Esophagus (tissue), 2 donors: ENCODE measurements around the gene NUB1. TPM values are rescaled to one million over a fixed set of nuclear protein-coding genes. Genes with fewer than 3 reads are reported as not detected.

Experiments
- H3K27ac ChIP-seq, 2 donors: one replicate each; pipeline ENCODE4 v1.5.1; 2013; ENCODE audit warnings: low read depth in 2 of 2, mild to moderate bottlenecking in 2 of 2, inconsistent platforms in 1 of 2, low read length in 1 of 2, moderate library complexity in 1 of 2
- H3K27me3 ChIP-seq, 2 donors: one replicate each; pipeline ENCODE4 v1.6.1; 2013; ENCODE audit warnings: low read length in 2 of 2, control low read depth in 1 of 2, mild to moderate bottlenecking in 1 of 2; ENCODE audit not compliant: insufficient read depth in 2 of 2, control insufficient read depth in 1 of 2
- H3K36me3 ChIP-seq, 2 donors: one replicate each; pipeline ENCODE4 v1.6.1; 2013; ENCODE audit warnings: low read length in 1 of 2; ENCODE audit not compliant: control insufficient read depth in 2 of 2, insufficient read depth in 2 of 2
- H3K4me1 ChIP-seq, 2 donors: one replicate each; pipeline ENCODE4 v1.6.1; 2013; ENCODE audit warnings: low read length in 1 of 2; ENCODE audit not compliant: control insufficient read depth in 2 of 2, insufficient read depth in 2 of 2
- H3K4me3 ChIP-seq, 2 donors: one replicate each; pipeline ENCODE4 v1.5.1; 2013; ENCODE audit warnings: low read length in 2 of 2, mild to moderate bottlenecking in 2 of 2, low read depth in 1 of 2, moderate library complexity in 1 of 2
- H3K9me3 ChIP-seq, 2 donors: one replicate each; pipeline ENCODE4 v1.6.1; 2013; ENCODE audit warnings: mild to moderate bottlenecking in 2 of 2, low read depth in 1 of 2, low read length in 1 of 2, moderate library complexity in 1 of 2; ENCODE audit not compliant: control insufficient read depth in 2 of 2, insufficient read depth in 1 of 2
- WGBS, 2 donors: extraction: QIAGEN DNeasy Blood & Tissue Kit; methylation state at CpG; one replicate each; pipeline ENCODE4 v1.1.7; 2013; 5-methylcytosine and 5-hydroxymethylcytosine counted together
- polyA plus RNA-seq, 2 donors: library from polyadenylated mRNA; stranded (reverse); fragments of 200-250 nt; gene quantifications; one replicate each; pipeline ENCODE4 v1.2.3, GENCODE V29; 2013
- donor health status: healthy with polysubstance abuse.
- donor health status: Bipolar disorder and iron deficiency.

NUB1 gene
- polyA plus RNA-seq, 2 donors = 12.1 to 15.5 TPM

DNA sequence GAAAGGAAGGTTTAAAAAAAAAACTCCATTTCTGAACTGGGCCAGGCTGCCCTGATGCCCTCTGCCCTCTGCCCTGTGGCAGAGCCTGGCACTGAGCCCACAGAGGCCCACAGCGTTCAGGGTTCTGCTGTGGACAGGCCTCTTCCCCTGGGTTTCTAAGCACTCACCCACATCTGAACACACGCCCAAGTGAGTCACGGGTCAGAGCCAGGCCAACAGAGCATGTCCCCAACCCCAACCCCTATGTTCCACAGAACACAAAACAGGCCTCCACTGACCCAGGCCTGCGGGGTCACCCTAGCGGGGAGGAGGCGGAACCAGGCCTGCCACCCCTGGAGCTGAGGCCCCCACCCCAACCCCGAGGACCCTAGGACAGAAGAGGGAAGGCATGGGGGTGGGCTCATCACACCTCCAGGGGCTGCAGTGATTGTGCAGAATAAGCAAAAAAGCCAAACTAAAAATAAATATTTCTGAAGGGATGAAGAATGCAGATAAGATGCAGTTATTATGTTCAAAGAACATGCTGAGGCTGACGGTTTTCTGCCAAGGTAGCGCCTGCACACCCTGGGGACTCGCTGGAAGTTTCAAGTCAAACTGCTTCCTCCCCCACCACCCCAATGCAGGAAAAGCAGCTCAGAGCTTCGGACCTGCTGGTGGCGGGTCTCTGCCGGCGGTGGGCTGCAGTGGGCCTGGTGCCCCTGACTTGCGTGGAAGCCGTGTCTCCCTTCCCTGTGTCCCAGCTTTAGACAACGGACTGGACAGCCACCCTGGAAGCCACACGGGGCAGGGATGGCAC is 62.8 kb downstream of the NUB1 start:
- Histone ChIP-seq H3K27ac (no peak overlapping the region), H3K36me3 (no peaks in the 10 kb centered on the region), H3K9me3 (peaks cover 0 to 3% of the 10 kb centered on the region in 2 donors), H3K4me1 (peaks cover 0 to 2% of the 10 kb centered on the region in 2 donors), H3K4me3 (no peak overlapping the region), H3K27me3 (peaks cover 0 to 5% of the 10 kb centered on the region in 2 donors)
- WGBS, 2 donors = 72 to 75% methylated on average over 18 of the region's 18 CpGs

DNA sequence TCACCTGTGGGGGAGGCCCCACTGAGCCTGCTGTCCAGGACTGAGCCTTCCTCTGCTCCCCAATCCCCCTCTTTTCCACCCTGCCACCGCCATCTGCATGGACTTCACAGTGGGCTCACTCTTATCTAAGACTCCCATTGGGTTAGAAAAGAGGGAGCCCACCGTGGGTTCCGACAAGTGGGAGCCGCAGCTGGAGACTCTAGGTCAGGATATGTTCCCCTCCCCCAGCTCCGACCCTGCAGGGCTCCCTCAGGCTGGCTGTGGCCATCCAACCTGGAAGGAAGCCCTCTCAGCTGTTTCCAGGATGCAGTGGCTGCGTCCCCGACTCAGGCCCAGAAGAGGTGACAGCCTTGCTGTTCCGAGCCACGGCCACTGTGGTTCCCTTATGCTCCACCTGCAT is 63.4 kb downstream of the NUB1 start:
- H3K4me3 ChIP-seq = no peak overlapping the region
- H3K27ac ChIP-seq = no peak overlapping the region
- peaks cover 0 to 11% of the 10 kb centered on the region in 2 donors for H3K27me3 ChIP-seq
- H3K9me3 ChIP-seq = peaks cover 0 to 3% of the 10 kb centered on the region in 2 donors
- H3K36me3 ChIP-seq = no peaks in the 10 kb centered on the region
- peaks cover 2 to 6% of the 10 kb centered on the region in 2 donors for H3K4me1 ChIP-seq
- WGBS, 2 donors = 83 to 85% methylated on average over 9 of the region's 9 CpGs

DNA sequence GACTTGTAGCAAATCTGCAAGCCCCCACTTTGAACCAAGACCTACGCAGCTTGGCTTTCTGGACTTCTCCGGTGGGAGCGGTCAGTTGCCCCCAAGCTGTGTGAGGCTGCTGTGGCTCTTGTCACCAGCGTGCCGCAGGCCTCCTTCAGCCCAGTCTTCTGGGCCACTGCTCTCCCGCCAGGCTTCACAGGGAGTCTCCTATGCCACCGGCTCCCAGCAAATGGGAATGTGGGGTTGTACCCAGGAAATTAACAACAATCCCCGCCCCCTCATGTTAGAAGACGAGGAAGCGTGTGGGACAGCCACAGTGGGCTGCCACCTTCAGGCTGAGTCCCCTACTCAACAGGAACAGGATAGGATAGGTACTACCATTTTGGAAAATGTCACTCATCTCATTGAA is 64.0 kb downstream of the NUB1 start:
- H3K36me3 ChIP-seq = no peaks in the 10 kb centered on the region
- 87 to 97% methylated on average over 10 of the region's 10 CpGs for WGBS, 2 donors
- no peak overlapping the region for H3K27ac ChIP-seq
- no peak overlapping the region for H3K4me3 ChIP-seq
- peaks cover 0 to 3% of the 10 kb centered on the region in 2 donors for H3K9me3 ChIP-seq
- peaks cover 0 to 16% of the 10 kb centered on the region in 2 donors for H3K27me3 ChIP-seq
- H3K4me1 ChIP-seq = peaks cover 2 to 8% of the 10 kb centered on the region in 2 donors

DNA sequence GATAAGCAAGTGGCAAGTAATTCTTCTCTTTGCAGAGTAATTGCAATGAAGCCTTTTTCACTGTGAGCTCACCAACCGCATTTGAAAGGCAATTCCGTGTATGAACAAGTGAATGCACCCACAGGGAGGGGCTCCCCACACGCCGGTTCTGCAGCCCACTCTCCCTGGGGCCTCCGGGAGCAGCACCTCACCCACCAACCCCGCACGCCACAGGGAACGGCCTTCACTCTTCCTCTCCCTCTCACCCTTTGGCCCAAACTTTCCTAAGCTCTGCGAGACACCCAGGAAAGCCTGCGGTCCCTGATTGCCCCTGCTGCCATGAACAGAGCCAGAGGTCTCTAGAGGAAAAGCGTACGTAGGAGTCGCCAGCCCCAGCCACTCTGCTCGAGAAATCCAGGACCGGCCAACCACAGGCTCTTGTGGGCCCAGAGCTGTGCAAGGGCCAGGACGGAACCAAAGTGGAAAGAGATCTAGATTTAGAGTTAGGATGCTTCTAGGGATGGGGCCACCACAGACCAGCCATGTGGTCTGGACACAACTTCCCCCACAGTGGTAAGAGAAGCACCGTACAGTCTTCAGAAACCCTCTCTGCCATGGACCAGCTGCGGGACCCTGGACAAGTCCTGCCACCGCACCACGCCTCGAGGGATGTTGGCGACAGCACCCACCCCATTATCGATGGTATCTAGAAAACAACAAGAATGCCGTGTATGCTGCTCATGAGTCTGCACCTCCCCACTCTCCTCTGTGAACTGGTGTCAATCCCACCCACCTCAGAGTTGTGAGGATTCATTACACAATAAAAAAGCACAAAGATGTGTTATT is 64.7 kb downstream of the NUB1 start:
- Histone ChIP-seq H3K27ac (no peak overlapping the region), H3K27me3 (peaks cover 6 to 22% of the 10 kb centered on the region in 2 donors), H3K9me3 (peaks cover 0 to 3% of the 10 kb centered on the region in 2 donors), H3K4me1 (peaks cover 2 to 8% of the 10 kb centered on the region in 2 donors), H3K36me3 (no peaks in the 10 kb centered on the region), H3K4me3 (no peak overlapping the region)
- WGBS, 2 donors = 89 to 91% methylated on average over 24 of the region's 24 CpGs

DNA sequence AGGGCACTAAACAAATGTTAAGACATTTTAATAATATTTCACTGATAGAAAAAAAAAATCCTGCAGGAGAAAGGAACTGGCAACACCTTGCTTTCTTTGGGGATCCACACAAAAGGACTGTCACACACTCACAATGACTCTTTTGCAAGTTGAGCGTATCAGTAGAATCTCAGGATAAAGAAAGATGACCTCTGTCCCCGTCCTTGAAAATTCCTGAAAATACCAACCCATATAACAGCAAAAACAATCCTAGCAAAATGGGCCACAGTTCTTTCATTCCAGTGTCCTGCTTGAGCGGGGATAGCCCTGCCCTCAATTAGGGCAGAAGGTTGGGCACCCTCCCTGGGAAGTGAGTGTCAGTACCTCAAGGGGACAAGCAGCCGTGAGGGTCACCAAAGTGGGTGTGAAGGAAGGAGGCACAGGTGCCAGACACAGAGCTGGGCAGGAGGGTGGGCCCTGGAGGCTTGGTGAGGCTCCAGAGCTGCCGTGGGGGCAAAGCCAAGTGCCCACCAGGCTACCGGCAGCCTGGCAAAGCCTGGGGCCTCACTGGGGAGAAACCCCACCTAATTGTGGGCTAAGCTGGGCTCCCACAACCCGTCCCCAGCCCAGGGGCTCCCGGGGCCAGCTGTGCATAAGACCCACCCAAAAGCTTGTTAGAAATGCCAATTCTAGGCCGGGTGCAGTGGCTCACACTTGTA is 65.4 kb downstream of the NUB1 start:
- Histone ChIP-seq H3K4me3 (no peak overlapping the region), H3K27me3 (peaks cover 7 to 22% of the 10 kb centered on the region in 2 donors), H3K27ac (no peak overlapping the region), H3K4me1 (peaks cover 2 to 8% of the 10 kb centered on the region in 2 donors), H3K9me3 (peaks cover 0 to 3% of the 10 kb centered on the region in 2 donors), H3K36me3 (no peaks in the 10 kb centered on the region)
- WGBS, 2 donors = 88 to 92% methylated on average over 8 to 9 of the region's 9 CpGs

DNA sequence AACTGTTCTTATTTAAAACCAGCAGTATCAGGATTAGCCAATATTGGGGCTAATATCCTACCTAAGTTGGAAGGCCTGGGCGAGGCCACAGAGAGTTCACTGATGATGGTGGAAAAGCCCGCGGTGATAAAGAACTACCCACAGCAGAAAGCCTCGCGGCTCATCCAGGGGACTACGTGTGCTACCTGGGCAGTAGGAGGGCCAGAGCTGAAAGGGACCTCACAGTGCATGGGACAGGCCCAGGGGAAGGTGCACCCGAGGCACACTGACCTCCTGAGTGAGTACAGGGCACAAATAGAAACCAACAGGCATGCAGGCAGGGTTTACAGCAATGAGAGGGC is 66.9 kb downstream of the NUB1 start:
- H3K27ac ChIP-seq = no peak overlapping the region
- peaks cover 2 to 8% of the 10 kb centered on the region in 2 donors for H3K4me1 ChIP-seq
- H3K9me3 ChIP-seq = peaks cover 0 to 3% of the 10 kb centered on the region in 2 donors
- 77 to 87% methylated on average over 7 of the region's 7 CpGs for WGBS, 2 donors
- H3K27me3 ChIP-seq = peaks cover 7 to 22% of the 10 kb centered on the region in 2 donors
- H3K36me3 ChIP-seq = no peaks in the 10 kb centered on the region
- H3K4me3 ChIP-seq = no peak overlapping the region

DNA sequence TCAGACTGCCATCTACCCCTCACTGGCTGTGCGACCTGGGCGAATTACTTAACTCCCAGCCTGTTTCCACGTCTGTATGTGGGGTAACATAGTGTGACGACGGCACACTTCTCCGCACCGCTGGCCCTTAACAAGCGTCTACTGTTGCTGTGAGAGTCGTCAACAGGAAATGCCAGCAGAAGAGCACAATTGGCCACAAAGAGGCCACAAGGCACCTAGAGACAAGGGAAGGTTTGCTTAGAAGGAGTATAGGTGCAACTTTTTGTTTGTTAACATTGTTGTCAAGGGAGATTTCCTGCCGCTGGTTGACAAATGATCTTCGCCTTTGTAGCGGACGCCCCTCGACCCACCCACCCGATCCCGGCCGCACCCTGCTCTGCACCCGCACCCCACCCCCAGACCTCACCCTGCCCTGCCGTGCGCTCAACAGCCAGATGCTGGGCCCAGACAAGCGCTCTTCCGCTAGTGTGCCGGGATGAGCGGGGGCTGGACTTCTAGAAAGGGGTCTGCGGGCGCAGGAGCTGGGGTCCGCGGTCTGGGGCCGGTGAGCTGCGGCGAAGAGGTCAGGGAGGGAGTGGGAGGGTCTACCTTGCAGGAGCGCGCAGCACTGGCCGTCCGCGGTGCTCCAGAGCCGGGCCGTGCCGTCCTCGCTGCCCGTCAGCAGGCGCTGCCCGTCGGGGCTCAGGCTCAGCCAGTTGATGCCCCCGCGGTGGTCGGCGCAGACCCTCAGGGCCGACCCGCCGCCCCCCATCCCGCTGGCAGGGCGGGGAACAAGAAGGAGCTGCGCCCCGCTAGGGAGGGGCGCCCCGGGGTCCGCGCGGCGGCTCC is 67.4 kb downstream of the NUB1 start:
- WGBS, 2 donors = 12 to 13% methylated on average over 44 to 61 of the region's 61 CpGs
- H3K9me3 ChIP-seq = peaks cover 0 to 3% of the 10 kb centered on the region in 2 donors
- H3K36me3 ChIP-seq = no peaks in the 10 kb centered on the region
- peaks cover 7 to 22% of the 10 kb centered on the region in 2 donors for H3K27me3 ChIP-seq
- peaks cover 2 to 8% of the 10 kb centered on the region in 2 donors for H3K4me1 ChIP-seq
- H3K27ac ChIP-seq = peak overlapping the region; percentile 42 to 43
- peak overlapping the region; percentile 29 to 46 for H3K4me3 ChIP-seq

DNA sequence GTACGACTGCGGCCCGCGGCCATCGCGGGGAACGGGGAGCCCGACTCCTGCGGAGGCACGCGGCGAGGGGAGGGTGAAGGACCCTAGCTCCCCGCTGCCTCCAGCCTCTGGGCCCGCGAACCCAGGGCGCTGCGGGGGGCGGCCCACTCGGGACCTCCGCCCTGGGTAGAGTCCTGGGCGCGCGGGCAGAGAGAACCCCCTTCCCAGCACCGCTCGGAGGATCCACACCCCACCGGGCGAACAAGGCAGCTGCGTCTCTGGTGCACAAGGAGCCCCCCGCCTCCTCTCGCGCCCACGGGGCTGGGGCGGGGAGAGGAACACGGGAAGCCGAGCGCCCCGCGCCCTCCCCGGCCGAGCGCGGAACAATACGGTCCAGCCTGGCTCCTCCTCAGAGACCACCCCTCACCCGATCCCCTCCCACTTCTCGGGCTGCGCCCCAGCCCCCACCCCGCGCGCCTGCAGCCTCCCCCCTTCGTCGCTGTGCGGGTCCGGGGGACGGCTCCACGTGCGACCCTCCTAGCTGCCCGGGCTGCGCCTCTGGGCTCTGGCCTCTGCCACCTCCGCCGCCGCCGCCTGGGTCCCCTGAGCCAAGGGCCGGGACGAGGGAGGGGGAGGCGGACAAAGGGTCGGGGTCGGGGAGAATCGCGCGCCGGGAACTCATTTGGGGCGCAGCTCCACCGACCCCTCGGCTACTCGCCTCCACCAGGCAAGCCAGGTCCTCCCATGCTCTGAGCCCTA is 68.2 kb downstream of the NUB1 start, which contains the start of gene WDR86:
Gene WDR86, minus strand, starts transcription at position 372 of the 738 bp plus-strand sequence. CDS start 449 bp downstream, outside the sequence.
- Histone ChIP-seq H3K27me3 (peaks cover 7 to 22% of the 10 kb centered on the region in 2 donors), H3K4me1 (peaks cover 2 to 8% of the 10 kb centered on the region in 2 donors), H3K27ac (peak within 1 kb of the TSS; percentile 42 to 43), H3K9me3 (peaks cover 0 to 3% of the 10 kb centered on the region in 2 donors), H3K4me3 (peak within 1 kb of the TSS; percentile 29 to 46), H3K36me3 (no peaks in the 10 kb centered on the region)
- whole genome bisulfite sequencing, 2 donors = 1 to 2% methylated on average over 61 to 75 of the region's 75 CpGs
